NCI-H748 (cell line): ENCODE measurements around the gene MAMLD1.

ENCODE experiments used
- DNase-seq: peaks from one replicate; lab custom pipeline; 2025; ENCODE audit not compliant: unreplicated experiment; lab: John Stamatoyannopoulos, UW

MAMLD1 gene

DNA sequence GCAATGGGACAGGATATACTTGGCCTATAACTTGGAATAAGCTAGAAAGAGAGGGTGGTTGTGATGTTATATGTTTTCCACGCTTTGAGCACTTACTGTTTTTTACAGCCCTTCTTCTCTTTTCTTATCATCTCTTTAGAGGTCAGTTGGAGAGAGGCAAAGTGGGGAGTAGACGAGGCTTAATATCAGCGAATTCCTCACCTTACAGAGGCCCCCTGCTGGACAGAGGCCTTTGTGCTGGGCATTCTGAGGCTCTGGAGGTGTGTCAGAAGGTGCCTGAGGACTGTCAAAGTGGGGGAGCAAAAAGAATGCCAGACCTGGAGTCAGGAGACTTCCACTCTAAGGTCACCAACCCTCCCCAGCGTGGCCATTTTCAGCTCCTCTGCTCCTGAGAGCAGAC, 42.5 kb downstream of the MAMLD1 start:
- DNase-seq, result no peak

DNA sequence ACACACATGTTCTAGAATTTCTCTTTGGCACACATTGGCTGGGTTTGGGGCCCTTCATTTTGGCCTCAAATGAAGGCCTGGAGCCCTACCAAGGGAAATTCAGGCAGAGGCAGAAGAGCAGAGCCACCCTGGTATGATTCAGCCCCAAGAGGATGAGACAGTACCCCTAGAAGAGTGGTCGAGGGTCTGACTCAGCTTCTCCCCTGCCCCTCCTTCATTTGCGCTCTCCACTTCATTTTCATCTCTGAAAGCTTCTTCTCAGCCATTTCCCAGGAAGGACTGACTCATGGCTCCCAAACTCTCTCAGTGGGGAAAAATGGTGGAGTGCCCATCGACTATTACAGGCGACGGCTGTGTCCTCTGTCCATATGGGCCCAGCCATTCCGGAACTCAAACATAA, 43.5 kb downstream of the MAMLD1 start:
- no peak for DNase-seq

DNA sequence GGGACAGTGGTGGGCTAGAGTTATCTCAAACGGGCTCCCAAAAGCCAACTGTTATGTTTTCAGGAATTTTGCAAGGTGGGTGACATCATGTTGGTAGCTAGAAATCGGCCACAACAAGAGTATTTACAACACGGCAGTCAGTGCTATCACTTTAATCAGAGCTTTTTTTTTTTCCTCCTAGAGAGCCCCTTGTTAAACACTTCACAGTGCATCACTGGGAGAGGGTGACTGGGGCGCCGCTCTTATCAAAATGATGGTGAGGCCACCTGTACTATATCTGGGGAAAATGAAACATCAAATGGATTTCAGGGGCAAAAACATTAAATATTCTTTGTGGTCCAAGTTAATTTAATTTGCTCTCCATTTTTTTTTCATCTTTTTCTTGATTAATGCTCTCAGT, 44.9 kb downstream of the MAMLD1 start:
- DNase-seq, result no peak

DNA sequence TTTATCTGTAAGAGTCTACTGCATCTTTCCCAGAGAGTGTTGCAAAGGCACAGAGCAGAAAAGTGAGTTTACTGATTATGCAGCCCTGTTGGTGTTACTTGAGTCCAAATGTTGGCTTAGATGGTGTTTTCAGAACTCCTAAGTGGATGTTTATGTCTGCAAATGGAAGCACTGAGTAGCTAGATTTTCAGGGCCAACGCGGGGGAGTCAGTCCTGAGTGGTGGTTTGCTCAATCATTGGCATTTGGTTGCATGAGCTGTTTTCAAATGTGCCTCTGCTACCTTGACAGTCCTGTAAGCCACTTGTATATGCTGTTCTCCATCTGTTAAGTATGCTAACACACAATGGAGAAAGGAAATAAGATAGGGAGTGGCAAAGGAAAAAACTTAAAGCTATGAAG, 45.4 kb downstream of the MAMLD1 start:
- no peak for DNase-seq

DNA sequence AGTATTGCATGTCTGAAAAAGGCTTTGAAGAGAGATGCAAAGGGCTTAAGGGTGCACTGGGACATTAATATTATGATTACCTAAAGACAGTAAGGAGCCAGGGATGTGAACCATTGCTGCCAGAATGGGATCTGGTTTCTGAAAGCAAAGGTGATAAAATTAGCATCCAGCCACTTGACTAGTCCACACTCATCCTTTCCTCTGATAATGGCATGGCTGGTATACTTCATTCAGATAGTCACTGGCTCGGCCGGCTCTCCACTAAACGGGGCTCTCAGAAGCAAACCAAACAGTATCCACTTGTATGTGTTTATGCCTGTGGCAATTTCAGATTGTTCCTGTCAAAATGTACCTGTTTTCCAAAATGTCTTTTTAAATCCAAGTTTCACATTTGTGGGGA, 46.4 kb downstream of the MAMLD1 start:
- DNase-seq, result no peak

DNA sequence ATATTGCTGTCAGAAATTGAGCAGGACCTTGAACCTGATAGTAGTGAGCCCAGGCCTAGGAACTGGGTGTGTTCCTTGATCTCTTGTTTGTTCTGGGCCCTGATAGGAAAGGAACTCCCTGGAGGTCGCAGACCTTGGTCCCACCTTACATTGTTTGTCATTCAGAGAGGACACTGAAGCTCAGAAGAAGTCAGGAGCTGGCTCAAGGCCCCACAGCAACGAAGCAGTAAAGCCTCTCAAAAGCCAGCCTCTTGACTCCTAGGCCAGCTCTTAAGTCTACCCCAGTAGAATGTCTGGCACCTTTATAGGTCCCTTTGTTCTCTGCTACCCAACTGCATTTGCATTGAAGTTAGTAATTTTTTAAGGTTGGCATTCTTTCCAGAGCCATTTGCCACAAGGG, 46.8 kb downstream of the MAMLD1 start:
- DNase-seq, result no peak

DNA sequence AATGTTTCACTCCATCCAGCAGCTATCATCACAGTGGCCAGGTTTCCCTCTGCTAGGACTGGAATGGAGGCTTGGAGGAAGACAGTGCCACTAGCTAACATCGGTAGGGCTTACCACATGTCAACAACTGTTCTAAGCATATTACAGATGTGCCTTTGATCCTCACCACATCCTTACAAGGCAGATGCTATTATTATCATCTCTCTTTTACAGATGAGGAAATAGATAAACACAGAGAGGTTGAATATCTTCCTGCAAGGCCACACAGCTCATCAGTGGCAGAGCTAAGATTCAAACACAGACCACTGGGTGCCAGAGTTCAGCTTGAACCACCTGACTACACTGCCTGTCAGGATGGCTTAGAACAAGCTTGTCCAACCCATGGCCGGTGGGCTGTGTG, 47.4 kb downstream of the MAMLD1 start:
- DNase-seq, result no peak

DNA sequence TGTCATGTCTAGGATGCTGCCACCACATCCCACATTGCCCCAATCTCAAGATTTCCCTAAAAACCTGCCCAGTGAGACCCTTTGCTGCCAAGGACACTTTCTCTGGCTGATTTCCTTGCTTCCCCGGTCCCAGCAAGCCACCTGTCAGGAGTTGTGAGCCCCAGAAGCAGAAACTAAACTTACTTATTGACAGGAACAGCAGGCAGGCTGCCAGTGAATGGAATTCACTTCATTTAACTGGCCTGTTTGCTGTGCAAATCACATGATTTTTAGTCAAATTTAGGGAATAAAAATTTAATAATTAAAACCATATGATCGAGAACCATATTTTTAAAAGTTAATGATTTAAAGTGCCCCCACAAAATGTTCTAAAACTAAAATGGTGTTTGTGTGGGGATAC, 48.5 kb downstream of the MAMLD1 start:
- DNase-seq, result no peak

DNA sequence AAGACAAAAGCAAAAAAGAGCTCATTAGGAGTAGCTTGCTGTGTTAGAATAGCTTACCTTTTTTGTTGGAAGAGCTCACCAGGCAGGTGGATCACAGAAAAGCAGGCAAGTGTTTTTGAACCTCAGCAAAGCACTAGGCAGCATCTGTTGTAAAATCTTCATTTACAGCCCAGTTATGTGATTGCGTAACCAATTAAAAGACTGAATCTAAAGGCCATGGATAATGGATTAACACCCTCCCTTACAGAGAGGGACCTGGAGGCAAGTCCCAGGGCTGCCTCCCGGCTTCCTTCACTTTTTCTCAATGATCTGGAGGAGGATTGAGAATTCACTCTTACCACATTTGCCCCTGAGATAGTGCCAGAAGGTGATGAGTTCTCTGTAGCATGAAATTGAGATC, 51.1 kb downstream of the MAMLD1 start:
- DNase-seq, result no peak

DNA sequence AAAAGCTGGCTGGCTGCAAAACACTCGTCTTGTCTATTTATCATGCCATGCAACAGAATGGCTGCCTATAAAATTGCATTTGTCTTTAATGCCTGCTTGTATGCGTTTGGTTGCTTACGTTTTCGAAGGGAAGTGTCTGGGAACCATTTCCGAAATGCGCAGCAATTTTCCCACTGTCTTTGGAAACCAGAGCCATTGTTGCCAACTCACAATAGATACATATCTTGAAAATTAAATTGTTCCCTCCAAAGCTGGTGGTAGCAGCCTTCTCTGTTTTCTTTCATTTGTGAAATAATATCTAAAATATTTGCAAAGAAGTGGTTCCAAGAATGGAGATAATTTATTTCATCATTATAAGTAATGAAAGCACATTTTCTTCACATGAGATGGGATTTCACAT, 53.4 kb downstream of the MAMLD1 start:
- no peak for DNase-seq

DNA sequence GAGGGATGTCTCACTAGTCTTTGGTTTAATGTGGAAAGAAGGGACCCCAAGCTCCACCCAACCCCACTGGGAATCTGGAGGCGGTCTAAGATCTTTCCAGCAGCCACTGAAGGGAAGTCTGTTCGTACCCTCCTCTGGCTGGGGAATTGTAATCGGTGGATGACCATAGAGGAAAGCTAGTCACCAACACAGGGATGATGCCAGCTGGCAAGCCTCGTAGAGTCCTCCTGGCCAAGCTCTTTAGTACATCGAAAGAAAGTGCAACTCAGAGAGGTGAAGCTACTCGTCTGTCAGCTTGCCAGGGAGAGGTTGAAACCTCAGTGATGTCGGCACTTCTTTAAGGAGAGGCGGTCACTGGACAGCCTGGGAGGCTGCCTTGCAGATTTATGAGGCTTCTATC, 58.7 kb downstream of the MAMLD1 start:
- DNase-seq, result no peak

DNA sequence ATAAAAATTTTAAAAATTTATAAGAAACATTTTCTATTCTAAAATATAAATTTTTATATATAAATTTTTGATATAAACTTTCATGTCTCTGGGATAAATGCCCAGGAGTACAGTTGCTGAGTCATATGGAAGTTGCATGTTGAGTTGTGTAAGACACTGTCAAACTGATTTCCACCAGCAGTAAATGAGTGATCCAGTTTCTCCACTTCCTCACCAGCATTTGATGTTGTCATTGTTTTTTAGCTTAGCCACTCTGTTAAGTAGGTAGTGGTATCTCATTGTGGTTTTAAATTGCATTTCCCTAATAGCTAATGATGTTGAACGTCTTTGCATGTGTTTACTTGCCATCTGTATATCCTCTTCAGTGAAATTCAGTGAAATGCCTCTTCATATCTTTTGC, 66.5 kb downstream of the MAMLD1 start:
- no peak for DNase-seq

DNA sequence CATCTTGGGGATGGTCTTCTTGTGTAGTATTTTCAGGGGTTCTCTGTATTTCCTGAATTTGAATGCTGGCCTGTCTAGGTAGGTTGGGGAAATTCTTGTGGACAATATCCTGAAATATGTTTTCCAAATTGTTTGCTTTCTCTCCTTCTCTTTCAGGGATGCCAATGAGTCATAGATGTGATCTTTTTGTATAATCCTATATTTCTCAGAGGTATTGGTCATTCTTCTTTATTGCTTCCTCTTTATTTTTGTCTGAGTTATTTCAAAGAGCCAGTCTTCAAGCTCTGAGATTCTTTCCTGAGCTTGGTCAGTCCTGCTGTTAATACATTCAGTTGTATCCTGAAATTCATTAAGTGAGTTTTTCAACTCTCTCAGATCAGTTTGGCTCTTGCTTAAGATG, 73.1 kb downstream of the MAMLD1 start:
- DNase-seq, result no peak

DNA sequence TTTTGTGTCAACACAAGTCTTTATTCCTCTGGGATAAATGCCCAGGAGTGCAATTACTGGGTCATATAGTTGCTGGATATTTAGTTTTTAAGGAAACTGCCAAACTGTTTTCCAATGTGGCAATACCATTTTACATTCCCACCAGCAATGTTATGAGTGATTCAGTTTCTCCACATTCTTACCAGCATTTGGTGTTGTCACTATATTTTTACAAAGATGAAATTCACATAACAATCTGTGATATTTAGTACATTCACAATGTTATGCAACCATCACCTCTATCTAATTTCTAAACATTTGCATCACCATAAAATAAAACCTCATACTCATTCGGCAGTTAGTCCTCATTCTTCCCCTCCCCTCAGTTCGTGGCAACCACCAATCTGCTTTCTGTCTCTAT, 75.0 kb downstream of the MAMLD1 start:
- DNase-seq, result no peak

DNA sequence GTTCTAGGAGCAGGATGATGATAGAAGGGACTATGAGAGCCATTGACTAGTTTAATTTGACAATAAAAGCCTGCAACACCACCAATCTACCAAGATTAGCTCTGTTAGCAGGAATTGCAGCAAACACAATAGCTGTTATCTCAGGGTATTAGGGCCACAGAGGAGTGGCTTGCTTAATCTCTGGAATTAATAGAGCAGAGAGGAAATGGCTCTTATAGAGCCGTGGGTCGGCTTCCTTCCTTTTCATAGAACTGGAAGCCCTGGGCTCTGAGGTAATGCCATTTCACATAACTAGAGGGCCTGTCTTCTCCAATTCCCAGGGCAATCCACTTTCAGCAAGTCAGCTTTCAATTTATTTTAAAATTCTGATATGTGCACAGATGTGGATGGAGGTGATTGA, 83.0 kb downstream of the MAMLD1 start:
- no peak for DNase-seq

DNA sequence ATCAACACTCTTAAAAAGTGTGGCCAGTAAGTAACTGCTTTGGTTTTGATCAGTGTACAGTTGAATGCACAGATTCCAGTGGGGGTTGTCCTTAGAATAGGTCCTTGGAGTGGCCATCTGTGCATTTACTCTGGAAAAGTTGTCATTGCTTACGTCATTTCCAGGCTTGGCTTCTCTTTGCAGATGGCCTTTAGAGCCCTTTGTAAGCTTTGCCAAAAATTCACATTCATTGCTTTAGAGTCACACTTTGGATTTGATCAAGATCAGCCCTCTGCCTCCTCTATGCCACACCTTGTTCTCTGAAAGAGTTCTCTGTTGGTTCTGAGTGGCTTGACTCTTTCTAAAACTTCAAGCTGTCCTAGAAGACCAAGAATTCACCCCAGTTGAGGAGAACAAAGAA, 83.9 kb downstream of the MAMLD1 start:
- no peak for DNase-seq

DNA sequence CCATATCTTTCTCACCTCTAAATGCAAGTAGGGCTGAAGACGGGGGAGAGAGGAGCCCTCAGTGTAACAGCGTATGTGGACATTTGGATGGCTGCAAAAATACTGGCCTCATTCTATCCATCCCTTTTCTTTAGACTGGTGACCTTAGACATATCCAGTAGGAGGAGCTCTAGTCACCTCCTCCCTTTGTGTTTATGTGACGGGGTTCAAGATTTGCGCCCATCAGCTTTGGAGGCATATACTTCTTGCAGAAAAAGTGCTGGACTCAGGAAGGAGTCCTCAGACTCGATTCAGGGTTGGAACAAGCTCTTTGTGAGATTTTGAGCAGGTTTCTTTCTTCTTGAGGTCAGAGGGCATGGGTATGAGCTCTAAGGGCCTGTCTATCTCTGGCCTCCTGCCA, 86.2 kb downstream of the MAMLD1 start:
- DNase-seq, result no peak

DNA sequence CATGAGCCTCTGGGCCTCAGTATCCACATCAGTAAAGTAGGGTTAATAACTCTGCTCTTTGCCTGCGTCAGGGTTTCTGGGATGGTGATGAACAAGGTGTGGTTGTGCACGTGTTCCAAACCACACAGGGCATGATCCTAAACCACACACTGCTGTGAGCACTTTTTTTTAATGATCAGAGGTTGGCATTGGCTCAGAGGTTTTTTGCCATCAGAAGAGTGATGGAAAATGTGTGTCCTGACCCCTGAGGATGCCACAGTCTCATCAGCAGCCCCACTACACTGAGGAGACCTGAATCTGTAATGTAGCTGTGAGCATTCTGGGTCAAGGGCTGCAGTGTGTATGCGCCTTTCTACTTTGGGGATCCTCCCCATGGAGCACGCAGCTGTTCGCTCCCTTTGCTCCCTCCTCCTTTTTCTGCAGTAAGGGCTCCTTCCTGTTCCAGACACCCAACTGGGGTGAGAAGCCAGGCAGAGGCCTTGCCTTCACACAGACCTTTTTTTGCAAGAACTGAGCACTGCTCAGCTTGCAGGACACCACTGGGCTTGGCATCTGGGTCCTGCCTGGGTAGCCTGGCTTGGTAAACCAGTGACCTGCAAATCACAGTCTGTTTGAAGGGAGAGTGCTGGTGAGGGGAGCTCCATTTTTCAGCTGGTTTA, 87.5 kb downstream of the MAMLD1 start:
- no peak for DNase-seq

DNA sequence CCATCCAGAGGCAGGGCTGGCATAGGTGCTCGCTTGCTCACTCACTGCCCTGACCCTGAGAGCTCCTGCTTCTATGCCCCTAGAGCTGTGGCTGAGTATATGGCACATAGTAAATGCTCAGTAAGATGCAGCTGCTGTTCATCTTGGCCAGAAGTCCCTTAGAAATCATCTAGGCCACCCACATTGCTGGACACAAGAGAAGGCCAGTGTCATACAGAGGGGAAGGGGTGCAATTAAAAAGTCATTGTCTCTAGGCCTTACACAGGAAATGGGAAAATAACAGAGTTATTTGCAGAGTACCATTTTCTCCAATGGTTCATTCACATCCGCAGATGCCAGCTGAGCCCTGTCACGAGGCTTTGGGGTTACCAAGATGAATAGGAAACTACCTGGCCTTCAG, 88.8 kb downstream of the MAMLD1 start:
- no peak for DNase-seq

DNA sequence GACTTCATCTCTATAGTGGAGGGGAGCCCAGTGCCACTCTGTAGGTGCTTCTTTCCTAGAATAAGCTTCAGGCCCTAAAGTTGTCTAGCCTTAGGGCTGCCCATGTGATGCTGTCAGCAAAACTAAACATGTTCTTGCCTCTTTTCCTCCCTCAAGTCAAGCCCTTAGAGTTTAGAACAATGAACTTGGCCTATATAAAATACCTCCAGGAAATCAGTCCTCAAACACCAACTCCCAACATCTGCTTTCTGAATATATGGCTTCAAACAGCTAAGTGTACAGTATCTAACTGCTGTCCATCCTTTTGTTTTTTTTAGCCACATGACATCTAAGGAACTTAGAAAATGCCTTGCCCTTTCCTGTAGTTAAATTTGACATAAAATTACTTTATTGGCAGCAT, 91.0 kb downstream of the MAMLD1 start:
- no peak for DNase-seq

DNA sequence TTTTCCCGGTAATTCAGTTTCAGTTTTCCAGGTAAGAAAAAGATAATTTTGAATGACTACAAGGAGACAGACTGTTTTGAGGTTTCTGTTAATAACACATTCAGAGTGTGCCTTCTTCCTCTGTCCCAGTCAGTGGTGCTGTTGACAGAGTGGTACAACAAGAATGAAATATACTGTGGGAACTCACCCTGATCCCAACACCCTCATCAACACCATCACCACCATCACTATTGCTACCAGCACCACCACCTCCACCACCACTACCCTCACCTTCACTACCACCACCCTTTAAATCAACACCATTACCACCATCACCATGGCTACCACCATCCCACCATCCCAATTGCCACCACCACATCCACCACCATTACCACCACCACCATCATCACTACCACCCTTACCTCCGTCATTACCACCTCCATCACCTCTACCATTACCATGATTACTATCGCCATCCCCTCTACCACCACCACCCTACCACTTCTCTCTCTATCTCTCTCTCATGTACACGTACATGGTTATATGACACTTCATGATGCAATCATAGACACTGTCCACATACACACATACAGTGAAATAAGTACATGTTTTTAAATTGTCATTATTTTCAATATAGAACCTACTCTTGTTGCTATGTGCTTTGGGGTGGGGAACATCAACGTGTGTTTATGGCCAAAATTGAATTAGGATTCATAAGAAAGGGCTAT, 91.5 kb downstream of the MAMLD1 start:
- DNase-seq, result no peak

DNA sequence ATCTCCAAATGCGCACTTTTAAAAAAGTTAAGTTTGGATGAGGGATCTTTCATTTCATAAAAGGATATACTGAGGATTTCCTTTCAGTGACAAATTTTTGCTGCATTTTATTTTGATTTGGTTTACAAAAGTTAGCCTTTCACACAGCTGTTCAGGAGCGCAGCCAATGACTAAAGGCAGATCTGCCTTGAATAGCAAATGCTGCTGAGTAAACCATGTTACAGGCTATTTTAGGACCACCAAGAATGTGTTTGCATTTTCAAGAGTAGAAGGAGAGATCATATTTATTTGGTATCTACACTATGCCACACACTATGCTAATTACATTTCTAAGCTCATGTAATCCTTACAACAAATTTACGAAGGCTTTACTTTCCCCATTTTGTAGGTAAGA, 92.1 kb downstream of the MAMLD1 start:
- no peak for DNase-seq

DNA sequence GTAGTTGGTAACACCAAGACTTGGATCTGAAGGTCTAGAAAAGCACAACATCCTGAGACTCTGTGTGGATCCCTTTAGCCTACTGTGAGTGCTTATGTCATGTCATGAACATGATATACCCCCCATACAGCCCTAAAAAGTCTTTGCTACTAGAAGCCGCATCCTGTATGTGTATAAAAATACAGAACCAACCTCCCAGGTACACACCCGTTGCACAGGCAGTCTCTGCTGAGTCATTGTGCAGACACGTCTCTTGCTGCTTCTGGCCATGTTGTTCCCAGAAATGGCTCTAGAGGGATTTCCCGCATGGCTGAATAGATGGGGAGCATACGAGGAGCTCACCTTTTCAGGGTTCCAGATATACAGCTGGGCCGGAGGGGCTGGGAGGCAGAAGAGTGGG, 93.3 kb downstream of the MAMLD1 start:
- DNase-seq, result no peak
